Inflammatory macrophage treated with lipopolysaccharide for 1 hour (primary cell): ENCODE data around the gene DDX59.
A peak's percentile ranks its signal among the peaks of the same experiment; 100 is the strongest.

Source experiments
- DNase-seq, 2 donors: peaks; one replicate each; pipeline ENCODE4 v3.0.0-alpha.2; 2020 to 2022

Gene DDX59

DNA sequence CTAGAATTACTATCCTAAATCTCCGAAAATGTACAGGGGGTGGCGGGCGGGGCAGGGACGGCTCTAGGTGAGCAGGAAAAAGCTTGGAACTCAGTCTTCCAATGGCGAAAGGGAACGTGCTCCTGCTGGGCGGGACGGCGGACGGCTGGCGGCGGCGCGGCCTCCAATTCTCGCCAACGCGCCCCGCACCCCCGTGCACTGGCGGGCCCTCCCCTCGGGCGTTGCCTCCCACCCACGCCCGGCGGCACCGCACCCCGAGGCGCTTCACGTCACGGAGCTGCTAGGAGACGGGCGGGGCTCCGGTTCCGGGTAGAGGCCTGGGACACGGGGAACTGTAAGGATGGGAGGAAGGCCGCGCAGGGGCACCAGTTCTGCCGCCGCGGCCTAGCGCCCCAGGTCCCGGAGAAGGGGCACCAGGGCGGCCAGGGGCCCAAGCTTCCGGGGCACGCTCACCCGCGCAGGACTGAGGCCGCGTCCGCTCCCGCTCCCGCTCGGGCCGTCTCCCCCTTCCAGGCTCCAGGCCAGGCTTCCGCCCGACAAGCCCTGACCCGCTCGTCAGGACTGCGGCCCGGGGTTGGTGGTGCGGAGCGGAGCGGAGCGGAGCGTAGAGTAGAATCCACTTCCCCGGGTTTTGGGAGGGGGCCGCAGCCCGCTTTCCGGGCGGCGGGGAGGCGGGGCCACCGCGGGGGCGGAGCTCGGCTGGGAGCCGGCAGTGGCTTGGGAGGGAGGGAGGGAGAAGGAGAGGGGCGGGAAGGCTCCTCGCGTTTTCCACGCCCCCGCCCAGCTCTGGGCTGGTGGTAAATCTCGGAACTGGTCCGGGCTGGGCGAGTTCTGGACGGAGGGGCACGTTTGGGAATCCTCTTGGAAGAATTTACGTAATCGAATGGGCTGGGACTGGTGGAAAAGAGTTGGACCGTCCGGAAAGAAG is at the start of gene DDX59:
Gene DDX59, minus strand, starts transcription at position 594 of the 928 bp plus-strand sequence. CDS start 3,167 bp downstream, outside the sequence.
- peak; percentile 98 for DNase-seq

GRCh38 chr1:200714504-200715187 is 44.9 kb upstream of the DDX59 start:
- no peak for DNase-seq

- DNase-seq, result no peak
These were observed 40.5 kb upstream of the DDX59 start for GRCh38 chr1:200710166-200710565.

DNA sequence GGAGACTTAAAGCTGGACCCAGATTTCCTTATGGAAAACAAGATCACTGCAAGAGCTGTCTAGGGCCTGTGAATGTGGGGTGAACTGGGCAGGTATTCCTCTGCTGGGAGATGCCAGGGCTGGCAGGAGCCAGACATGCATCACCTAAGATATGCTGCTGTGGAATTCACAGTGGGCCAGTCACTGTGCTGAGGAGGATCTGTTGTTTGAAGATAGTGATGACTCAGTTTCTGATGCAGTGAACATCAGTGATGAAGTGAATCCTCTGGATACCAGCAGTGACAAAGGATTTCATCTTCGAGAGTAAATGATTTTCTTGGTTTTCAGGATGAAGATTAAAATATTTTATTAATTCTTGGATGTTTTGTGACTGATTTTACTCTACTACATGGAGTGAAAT is 39.1 kb upstream of the DDX59 start:
- DNase-seq, result no peak

DNA sequence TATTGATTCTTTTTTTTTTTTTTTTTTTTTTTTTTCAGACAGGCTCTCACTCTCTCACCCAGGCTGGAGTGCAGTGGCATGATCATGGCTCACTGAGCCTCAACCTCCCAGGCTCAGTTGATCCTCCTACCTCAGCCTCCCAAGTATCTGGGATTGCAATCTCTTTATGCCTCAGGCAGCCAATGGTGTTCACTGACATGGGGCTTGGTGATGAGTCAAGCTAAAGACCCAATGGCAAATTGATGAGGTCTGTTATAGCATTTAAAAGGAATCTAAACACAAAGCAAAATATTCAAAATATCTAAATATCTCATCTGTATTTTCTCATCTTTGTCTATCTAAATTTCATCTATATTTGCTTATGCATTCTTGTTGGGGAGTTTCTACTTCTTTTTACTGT is 38.5 kb upstream of the DDX59 start:
- no peak for DNase-seq

- no peak for DNase-seq
These were observed 37.4 kb upstream of the DDX59 start for GRCh38 chr1:200707116-200707515.

DNA sequence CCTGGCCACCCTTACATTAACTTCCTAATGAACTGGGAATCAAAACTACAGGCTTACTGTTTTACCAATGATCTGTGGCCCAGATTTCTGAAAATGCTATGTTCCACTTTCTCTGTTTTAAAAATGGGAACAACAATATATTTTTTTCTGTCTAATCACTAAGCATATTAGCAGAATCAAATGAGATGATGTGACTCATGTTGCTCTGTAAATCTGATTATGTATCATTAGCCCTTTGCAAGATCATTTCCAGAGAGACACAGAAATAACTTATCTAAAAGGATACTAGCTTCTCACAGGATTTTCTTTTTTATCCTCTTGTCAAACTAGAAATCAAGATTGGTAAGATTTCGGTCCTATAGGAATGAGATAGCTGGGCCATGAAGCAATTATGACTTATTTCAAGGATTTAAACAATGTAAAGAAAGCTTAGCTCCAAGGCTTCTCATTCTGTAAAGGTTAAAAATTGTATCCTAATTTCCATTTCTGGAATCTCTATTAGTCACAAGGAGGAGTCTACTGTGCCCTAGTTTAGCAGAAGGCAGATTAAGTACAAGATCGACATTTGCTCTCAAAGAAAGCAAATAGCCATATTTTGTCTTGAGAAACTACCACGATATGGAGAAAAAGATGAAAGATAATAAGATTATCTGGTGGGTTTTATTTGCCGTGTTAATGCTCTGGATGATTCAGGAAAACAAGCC is 36.6 kb upstream of the DDX59 start:
- DNase-seq, result no peak

DNA sequence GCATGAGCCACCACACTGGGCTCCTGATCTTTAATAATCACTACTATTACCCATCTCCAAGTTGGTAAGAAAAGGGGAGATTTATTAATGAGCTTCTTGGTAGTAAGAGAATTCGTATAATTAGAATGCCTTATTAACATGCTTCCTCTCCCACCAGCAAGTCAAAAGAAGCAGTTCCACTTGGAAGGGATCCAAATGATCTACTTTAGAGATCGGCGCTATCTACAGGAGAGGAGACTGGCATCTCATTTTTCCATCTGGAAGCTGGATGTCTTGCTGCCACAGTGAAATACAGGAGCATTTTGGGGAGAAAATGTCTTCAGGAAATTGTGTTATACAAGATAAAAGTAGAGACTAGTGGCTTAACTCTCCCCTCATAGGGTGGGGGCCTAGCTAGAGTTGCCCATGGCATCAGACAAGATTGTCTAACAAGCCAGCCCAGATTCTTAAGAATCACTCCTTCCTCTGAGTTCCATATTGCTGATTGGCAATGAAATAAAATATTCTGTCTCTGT is 35.3 kb upstream of the DDX59 start:
- no peak for DNase-seq

DNA sequence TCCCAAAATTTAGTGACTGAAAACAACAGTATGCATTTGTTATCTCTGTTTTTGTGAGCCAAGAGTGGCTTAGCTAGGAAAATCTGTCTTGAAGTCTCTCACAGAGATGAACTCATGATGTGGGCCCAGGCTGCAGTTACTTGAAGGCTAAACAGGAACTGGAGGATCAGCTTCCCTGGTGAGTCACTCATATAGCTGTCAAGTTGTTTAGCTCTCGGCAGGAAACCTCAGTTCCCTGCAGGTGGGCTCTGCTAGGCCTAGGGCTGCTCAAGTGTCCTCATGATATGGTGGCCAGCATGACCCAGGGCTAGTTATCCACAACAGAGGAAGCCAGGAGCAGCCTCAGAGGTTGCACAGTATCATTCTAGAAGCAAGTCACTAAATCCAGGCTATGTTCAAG is 30.2 kb upstream of the DDX59 start:
- DNase-seq, result peak; percentile 35 to 51

- DNase-seq, result no peak
These were observed 25.0 kb upstream of the DDX59 start for GRCh38 chr1:200694738-200695137.

- DNase-seq, result no peak
These were observed 23.6 kb upstream of the DDX59 start for GRCh38 chr1:200693327-200693726.

DNA sequence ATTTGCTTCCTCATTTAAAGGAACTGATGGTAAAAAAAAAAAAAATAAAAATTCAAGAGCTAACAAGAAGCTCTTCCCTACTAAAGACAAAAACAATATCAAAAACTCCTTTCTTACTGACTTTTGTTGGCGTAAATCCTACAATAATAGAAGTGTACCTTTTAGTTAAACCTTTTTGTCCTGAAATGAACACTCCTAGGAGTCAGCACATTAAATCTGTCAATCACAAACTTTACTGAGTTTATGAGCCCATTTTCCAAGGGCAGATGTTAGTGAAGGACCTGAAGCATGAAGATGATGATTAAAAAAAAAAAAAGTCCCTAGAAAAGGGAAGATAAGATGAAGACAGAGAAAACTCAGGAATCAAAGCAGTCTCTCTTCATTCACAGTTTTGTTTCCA is 22.6 kb upstream of the DDX59 start:
- no peak for DNase-seq

- no peak for DNase-seq
These were observed 16.9 kb upstream of the DDX59 start for GRCh38 chr1:200686620-200687019.

GRCh38 chr1:200684015-200684414 is 14.3 kb upstream of the DDX59 start:
- DNase-seq, result no peak

GRCh38 chr1:200683298-200683697 is 13.6 kb upstream of the DDX59 start:
- no peak for DNase-seq

GRCh38 chr1:200681231-200681630 is 11.5 kb upstream of the DDX59 start:
- DNase-seq, result no peak

DNA sequence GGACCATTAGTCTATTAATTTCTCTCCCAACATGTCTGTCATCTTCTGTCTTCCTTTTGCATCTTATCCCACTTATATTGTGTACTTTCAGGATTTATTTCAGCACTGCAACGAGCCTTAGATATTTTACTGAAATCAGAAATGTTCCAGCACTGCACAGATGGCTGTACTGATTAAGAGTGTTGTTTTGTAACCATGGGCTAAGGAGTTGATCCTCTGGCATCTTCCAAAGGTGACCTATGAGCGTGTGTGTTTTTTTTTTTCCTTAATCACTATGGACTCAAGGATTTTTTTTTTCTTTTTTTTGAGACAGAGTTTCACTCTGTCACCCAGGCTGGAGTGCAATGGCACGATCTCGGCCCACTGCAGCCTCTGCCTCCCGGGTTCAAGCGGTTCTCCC is 7.1 kb upstream of the DDX59 start:
- no peak for DNase-seq

DNA sequence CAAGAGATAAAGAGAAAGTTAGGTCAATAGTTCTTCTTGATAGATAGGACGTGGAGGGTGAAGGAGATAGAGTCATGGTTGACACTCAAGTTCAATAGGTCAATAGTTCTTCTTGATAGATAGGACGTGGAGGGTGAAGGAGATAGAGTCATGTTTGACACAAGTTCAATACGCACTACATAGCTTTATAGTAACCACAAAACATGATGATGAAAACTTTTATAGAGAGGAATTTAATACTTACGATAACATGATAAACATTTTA is 5.8 kb upstream of the DDX59 start:
- no peak for DNase-seq

DNA sequence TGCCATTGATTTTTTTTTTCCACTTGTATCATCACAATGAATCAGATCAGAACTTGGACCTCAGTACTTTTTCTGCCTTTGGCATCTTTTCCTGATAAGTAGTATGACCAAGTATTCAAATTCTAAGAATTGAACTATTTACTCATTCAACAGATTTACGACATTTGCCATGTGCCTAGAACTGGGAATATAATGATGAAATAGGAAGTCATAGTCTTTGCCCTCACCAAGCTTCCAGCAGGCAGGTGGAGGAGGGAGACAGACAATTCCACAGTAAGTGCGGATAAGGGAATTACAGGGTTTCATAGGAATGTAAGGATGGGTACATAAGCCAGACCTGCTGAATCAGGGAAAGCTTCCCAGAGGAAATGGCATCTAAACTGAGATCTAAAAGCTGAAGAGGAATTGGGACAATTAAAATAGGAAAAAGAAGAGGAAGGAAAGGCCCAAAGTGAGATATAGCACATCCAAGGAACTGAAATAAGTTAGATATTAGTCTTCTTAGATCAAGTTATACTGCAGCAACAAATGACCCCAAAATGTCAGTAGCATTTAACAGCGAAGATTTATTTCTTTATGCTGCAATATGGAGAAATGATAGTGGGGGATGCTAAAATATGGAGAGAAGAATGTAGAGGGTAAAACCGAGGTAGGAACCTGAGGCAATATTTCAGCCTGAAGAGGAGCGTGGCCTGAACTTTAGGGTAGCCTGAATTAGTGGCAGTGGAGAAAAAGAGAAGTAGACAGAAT is 5.3 kb upstream of the DDX59 start:
- no peak for DNase-seq

DNA sequence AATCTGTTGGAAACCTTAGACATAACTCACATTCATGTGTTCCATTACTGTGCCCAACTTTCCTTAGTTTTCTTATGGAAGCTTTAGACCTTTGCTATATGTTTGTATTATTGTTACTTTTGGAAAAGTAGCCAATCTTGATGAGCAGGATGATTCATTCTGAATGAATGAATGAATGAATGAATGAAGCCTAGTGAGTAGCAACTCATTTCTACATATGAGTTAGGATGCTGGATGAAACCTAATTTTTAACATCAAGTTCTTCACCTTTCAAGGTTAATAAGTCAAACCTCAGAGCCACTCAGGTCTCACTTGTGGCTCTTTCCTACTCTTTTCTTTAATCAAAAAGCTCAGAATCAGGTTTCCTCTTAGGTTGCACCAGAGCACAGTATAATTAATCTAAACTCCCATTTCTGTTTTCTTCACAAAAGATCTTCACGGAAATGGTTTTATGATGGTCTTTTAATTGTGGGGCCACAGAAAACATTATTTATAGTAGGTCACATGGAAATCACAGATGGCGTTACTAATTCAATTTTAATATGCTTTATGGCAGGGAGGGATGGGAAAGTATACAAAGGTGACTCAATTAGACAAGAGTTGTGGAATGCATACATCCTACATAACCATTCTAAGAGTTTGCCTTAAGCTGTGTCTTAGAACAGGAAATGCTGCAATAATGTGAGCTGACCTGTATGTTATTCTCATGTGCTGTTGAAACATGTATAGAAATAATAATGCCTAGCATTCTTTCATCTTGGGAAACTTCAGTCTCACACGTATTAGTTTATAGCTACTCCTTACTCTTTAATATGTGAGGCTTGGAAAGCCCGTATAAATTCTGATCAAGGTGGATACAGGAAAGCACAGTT is 4.5 kb upstream of the DDX59 start:
- DNase-seq, result no peak

DNA sequence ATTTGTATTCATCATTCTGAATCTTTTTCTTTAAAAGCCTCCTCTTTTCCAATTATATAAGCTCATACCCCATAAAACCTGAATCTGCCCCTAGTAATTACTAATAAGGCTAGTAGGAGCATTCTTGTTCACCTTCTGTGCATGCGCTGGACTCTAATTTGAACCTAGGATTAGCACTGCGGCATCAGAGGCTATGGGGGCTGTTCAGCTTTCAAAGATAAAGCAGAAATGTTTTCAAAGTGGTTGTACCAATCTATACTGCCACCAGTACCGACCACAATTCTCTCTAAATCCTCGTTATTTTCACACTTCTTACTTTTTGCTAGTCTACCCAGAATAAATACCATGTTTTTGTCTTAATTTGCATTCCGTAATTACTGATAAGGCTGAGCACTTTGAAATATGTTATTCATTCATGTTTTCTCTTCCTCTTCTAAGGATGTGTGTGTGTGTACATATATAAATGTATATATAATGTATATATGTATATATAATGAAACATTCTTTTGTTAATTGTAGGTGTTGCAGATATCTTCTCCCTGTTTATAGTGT is 1.6 kb upstream of the DDX59 start:
- DNase-seq, result no peak
